Central memory CD4-positive, alpha-beta T cell (primary cell): ENCODE data around the gene CEP295NL.
"Not testable (repeated sequence)": the region's sequence is repeated elsewhere in the genome, so short reads cannot be mapped to it uniquely, and the experiment has no call there.

Experiments used
- DNase-seq: peaks from one replicate; pipeline ENCODE4 v3.0.0; 2022

The CEP295NL gene

DNA sequence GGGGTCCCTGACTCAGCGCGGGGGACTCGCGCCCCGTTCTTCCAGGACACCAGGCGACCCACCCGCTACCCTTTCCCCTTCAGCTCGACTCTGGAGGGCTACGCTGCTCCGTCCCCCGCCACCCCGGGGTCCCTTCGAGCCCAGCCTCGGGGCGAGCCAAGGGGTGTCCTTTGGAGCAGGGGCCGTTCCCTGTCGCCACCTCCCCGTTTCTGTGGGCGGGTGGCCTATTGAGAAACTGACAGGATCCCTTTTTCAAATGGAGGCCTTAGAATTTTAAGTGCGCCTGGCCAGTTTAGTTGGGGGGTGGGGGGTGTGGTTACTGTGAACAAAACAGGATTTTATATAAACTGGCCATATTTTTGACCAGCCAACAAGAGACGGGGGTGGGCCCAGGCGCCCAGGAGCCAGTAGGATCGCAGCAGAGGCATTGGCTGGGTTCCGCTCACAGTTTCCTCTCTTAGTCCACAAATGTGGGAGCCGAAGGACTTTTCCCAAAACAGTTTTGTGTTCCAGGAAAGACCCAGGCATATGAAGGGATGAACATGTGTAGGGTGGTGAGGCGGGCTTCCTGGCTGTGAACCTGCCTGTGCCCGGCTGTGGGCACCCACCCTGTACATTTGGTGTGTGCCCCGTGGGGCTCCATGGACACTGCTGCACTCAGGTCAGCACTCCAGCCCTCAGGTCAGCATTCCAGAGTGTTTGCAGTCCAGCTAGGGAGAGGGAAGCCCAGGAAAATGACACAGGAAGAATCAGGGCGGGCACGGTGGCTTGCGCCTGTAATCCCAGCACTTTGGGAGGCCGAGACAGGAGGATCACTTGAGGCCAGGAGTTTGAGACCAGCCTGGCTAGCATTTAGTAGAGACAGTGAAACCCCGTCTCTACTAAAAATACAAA is 22.9 kb upstream of the CEP295NL start:
- no peak for DNase-seq

DNA sequence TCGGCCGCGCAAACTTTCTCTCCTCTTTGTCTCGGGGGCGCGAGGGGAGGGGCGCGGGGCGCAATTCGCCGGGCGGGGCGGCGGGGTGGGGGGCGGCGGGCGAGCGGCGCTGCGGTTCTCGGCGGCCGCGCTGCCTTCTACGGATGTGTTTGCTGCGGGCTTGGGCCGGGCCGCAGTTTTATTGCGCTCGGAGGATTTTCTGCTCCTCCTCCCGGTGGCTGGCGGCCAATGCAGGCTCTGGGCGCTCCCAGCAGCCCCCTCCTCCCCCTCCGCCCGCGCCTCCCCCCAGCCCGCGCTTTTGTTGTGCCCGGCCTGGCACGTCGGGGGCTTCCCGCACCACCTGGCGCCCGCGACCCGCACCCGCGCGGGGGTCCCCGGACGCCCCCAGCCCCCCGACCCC is 22.2 kb upstream of the CEP295NL start, which contains the start of gene TIMP2:
TSS of gene TIMP2 (minus strand) at position 154 of the 400 bp plus-strand sequence. CDS start 299 bp downstream, outside the sequence.
- peak; percentile 55 for DNase-seq

- DNase-seq: no peak
These were observed 21.6 kb upstream of the CEP295NL start for GRCh38 chr17:78924481-78925151.

- DNase-seq: peak; percentile 41
These were observed 20.9 kb upstream of the CEP295NL start for GRCh38 chr17:78923660-78924453.

DNA sequence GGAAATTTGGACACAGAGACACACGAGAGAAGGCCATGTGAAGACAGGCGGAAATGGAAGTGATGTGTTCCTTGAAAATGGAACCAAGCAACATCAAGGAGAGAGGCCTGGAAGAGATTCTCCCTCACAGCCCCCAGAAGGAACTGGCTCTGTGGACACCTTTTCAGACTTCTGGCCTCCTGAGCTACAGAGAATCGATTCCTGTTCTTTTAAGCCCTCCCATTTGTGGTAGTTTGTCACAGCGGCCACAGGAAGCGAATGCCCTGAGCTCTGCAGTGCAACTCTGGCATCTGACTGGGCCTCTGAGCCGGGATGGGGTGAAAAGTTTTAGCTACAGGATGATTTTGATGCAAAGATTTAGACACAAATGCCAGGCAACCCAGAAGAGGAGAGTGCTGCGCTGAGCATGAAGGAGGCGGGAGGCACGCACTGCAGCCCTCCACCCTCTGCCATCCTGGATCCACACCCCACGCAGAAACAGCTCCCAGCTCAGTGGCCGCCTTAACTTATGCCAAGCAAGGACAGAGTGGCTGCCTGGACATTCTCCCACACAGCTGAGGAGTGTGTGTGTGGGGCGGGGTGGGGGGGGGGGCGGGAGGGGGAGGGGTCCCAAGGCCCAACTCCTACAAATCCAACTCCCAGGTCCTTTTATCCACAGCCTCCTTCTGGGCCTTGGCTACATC is 20.0 kb upstream of the CEP295NL start:
- DNase-seq: no peak

DNA sequence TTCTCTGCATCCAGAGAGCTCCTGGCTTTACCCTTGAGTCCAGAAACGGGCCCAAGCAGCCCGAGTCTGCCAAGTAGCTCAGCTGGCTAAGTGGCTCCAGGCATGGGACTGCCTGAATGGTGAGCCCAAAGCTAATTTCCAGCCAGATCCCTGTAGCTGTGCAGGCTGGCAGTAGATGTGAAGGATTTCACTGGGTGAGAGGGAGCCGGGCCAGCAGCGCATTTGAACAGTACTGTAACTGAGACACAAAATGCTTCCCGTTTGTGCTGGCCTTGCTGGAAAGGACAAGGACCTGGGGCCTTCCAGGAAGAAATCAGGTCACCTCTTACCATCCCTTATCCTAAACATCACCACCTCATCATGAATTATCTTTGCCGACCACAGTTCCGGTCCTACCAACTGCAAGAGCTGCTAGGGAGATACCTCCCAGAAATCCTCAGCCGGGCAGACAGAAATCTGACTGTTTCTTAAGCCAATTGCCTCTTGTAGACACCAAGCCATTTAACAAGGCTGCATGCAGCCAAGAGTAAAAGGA is 18.5 kb upstream of the CEP295NL start:
- DNase-seq: no peak

DNA sequence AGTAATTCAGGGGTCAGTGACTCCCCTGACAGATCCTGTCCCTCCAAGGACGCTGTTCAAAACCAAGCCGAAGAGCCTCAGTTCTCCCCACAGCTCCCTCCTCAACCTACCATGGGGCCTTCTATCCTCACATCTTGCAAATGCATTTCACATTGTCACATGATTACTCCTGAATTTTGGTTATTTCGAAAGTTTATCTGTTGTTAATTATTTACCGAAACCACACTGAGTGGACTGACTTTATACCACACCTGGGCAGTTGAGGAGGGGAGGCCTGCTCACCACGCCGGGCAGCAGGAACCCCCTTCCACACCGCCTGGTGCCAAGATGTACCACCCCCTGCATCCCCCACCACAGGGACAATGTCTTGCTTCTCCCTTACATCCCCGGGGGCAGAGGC is 17.5 kb upstream of the CEP295NL start:
- no peak for DNase-seq

DNA sequence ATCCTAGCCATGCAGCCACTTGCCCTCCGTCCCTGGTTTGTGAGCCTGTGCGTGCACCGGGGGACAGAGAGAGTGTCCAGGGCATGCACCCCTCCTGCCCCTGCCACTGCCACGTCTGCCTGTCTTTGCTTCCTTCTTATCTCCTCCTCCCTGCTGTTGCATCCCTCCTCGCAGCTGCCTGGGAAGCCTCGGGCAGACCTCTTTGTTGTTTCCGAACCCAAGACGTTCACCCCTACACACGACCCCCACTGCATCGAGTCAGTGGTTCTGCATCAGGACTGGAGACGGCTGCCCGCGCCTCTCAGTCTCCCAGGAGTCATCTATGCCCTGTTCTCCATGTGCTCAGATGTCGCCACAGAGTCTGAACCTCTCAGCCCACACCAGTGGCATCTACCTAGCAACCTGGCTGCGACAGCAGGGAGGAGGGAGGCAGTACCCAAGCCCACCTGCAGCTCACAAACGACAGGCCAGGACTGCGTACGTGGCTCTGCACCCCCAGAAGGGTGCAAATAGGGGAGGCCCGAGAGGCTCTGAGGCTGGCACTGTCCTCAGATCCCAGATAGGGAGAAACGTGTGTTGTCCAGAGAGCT is 17.0 kb upstream of the CEP295NL start:
- no peak for DNase-seq

- DNase-seq: no peak
These were observed 16.0 kb upstream of the CEP295NL start for GRCh38 chr17:78918979-78919378.

- DNase-seq: no peak
These were observed 14.7 kb upstream of the CEP295NL start for GRCh38 chr17:78917451-78918275.

DNA sequence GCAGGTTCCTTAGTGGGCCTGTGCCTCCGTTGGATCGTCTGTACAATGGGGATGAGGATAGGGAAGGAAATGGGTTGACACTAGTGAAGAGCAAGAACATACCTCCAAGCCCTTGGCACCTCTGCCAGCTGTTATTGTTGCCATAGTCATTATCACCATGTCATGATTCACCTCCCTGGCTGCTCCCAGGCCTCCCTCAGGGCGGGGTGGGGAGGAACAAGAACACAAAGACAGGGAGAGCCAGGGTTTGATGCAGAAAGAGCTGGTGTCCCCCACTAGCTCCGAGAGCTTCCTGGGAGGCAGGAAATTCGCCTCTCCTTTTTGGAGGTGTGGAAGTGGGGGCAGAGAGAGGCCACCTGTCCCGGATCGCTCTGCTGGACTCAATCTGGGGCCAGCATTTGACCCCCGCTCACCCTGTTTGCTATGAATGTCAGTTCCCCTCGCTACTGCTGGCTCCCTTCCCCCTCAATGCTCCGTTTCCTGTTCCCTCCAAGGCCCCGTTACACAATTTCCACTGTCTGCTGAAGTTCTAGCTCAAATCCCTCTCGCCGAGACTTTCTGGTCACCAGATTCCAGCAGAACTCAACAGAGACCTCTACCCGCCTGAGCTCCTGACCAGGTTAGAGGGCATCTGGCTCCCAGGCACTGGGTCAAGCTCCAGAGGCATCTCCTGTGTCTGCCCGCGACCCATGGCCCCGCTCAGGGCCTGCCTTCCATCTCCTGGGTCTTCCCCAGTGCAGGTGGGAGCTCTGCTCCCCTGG is 13.1 kb upstream of the CEP295NL start:
- no peak for DNase-seq

- no peak for DNase-seq
These were observed 10.1 kb upstream of the CEP295NL start for GRCh38 chr17:78913115-78913514.

DNA sequence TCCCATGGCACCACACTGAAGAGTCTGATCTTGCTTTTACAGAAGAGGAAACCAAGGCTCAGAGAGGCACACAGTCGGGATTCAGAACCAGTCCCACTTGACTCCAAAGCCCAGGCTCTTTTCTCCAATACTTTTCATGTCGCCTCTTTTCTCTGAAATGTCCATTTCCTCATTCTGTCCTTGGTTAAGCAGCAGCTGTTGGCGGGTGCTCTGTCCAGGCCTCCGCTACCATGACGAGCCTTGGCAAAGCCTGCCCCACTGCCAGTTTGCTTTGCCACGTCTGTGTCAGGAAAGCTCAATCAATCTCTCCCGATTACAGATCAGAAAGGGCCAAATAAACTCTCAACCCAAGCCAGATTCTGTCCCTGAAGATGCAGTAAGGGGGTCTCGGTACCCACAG is 9.1 kb upstream of the CEP295NL start:
- no peak for DNase-seq

DNA sequence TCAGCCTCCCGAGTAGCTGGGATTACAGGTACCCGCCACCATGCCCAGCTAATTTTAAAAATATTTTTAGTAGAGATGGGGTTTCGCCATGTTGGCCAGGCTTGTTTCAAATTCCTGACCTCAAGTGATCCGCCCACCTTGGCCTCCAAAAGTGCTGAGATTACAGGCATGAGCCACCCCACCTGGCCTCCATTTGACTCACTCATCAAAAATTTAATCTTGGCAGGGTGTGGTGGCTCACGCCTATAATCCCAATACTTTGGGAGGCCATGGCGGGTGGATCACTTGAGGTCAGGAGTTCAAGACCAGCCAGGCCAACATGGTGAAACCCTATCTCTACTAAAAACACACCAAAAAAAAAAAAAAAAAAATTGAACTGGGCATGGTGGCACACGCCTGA is 8.5 kb upstream of the CEP295NL start:
- DNase-seq: not testable (repeated sequence)

GRCh38 chr17:78910497-78911284 is 7.7 kb upstream of the CEP295NL start:
- DNase-seq: no peak

- DNase-seq: no peak
These were observed 5.4 kb upstream of the CEP295NL start for GRCh38 chr17:78908426-78908825.

- no peak for DNase-seq
These were observed 2.5 kb upstream of the CEP295NL start for GRCh38 chr17:78905541-78905940.

DNA sequence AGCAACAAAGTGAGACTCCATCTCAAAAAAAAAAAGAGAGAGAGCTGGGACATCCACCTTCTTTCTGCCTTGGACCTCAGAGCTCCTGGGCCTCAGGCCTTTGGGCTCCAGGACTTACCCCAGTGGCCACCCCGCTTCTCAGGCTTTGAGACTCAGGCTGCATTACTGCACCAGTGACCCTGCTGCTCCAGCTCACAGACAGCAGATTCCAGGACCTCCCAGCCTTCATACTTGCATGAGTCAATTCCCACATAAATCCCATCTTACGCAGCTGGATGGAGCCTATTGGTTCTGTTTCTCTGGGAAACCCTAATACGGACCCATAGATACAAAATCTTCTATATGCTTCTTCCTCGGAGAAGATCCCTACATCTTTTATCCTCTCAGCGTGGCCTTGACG is 2.1 kb upstream of the CEP295NL start:
- no peak for DNase-seq

DNA sequence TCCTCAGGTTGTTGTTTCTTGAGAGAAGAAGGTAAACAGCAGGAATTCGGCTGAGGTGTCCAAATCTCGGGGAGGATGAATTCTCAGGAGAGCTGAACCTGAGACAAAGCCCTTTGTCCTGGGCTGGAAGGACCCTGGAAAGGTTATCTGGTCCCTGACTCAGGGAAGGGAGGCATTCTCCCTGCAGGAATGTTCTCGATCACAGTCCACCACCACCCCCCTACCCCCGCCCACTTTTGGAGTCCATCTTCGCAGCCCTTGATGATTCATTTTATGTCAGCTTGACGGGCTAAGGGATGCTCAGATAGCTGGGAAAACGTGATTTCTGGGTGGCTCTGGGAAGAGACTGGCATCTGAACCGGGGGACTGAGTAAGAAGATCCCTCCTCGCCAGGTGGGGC is 1.4 kb upstream of the CEP295NL start:
- no peak for DNase-seq
